Measurements from ENCODE around the gene MRPL55.

MRPL55 gene

GRCh38 chr1:228058172-228058948, 50.7 kb downstream of the MRPL55 start:
- DNase-seq (ENCODE audit: low read depth, low spot score), result no peak
